NCI-H2107 treated with DMSO at 0.1 percent for 48 hours (cell line): ENCODE data around the gene ABR.
A peak's percentile ranks its signal among the peaks of the same experiment; 100 is the strongest.
"Not testable (repeated sequence)": the region's sequence is repeated elsewhere in the genome, so short reads cannot be mapped to it uniquely, and the experiment has no call there.

Experiments used
- DNase-seq: peaks from one replicate; lab custom pipeline; 2025; ENCODE audit not compliant: unreplicated experiment; lab: John Stamatoyannopoulos, UW

Gene ABR

GRCh38 chr17:1174263-1174880 lies 5.4 kb downstream of the ABR start:
- DNase-seq, result no peak

DNA sequence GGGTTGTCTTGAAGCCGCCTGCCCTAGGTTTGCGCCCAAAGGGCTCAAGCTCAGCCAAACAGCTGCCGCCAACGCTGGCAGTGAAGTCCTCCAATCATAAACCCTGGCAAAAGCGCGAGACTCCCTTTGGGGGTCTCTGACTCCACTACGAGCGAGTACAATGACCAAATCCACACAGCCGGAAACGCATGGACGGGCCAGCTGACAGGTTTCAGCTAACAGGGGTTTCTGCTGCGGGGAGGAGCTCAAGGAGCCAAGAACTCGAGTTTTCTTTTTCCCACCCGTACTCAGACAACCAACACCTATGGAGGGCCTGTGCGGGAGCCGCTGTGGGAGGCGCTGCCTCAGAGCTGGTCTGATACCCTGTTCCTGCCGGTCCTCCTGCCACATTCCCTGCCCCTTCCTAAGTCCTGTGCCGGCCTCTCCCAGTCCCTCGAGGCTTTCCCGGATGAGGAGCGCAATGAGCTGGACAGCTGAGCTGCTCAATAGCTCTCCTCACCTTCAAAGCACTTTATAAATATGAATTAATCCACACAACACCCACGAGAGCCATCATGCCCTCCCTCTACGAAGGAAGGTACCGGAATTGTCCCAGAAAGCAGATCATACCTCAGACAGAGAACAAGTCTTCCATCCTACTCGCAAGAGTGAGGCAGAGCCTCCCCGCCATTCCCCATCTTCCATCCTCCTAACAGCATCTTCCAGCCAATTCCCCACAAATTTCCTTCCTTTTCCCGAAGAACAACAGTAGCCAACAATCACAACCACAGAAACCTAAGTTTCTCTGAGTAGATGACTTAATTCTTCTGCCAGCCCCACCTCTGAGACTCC lies 6.1 kb downstream of the ABR start:
- DNase-seq, result no peak

GRCh38 chr17:1171953-1172352 lies 7.8 kb downstream of the ABR start:
- DNase-seq, result no peak

- DNase-seq, result no peak
Observed at GRCh38 chr17:1170739-1171138, 9.0 kb downstream of the ABR start.

DNA sequence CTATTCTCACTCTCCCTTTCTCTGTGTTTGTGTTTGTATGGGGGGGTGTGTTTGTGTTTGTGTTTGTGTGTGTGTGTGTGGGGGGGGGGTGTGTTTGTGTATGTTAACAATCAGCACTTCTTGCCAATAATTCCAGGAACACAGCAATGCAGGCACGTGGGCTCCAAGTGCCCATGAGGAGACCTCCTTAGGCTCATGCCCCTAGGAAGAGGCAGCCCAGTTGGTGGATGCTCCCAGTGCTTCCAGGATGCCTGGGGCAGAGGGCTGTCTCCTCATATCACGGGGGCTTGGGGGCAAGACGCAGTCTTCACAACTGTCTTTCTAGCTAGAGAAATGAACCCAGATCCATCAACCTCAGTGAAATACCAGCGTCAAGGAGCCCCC lies 9.9 kb downstream of the ABR start:
- no peak for DNase-seq

DNA sequence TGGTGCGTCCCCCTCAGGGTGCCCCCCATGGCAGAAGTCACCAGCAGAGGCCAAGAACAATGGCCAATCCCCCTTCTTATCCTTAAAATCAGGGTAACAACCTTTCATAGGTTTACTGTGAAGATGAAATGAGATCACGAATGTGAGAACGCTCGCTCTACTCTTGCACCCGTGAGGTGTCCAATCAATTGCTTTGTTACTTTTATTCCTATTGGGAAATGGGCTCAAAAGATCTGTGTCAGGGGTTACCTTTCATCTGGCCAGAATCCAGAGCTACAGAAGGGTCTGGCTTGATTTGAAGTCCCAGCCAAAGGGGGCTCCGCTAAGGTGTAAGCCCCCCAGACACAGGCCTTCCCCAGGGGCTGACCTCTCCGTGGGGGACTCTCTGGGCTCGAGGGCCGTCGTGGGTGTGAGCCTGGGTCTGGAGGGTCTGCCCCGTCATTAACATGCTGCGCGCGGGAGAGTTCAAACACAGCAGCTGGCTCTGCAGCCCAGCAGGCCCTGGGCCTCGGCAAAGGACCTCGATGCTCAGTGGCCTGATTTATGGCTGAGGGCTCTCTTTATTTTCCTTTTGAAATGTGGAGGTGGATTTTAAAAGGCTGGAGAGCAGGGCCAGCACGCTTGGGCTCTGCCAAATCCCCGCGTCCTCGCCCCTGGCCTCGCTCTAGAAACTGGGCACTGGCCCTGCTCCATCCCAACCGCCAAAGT lies 10.4 kb downstream of the ABR start:
- DNase-seq, result no peak

GRCh38 chr17:1168533-1169220 lies 11.1 kb downstream of the ABR start:
- no peak for DNase-seq

GRCh38 chr17:1166276-1166675 lies 13.5 kb downstream of the ABR start:
- DNase-seq, result no peak

- no peak for DNase-seq
Observed at GRCh38 chr17:1165836-1166235, 13.9 kb downstream of the ABR start.

GRCh38 chr17:1164935-1165556 lies 14.7 kb downstream of the ABR start:
- no peak for DNase-seq

- peak; percentile 42 for DNase-seq
Observed at GRCh38 chr17:1162116-1162855, 17.5 kb downstream of the ABR start.

GRCh38 chr17:1160591-1161390 lies 19.0 kb downstream of the ABR start:
- no peak for DNase-seq

DNA sequence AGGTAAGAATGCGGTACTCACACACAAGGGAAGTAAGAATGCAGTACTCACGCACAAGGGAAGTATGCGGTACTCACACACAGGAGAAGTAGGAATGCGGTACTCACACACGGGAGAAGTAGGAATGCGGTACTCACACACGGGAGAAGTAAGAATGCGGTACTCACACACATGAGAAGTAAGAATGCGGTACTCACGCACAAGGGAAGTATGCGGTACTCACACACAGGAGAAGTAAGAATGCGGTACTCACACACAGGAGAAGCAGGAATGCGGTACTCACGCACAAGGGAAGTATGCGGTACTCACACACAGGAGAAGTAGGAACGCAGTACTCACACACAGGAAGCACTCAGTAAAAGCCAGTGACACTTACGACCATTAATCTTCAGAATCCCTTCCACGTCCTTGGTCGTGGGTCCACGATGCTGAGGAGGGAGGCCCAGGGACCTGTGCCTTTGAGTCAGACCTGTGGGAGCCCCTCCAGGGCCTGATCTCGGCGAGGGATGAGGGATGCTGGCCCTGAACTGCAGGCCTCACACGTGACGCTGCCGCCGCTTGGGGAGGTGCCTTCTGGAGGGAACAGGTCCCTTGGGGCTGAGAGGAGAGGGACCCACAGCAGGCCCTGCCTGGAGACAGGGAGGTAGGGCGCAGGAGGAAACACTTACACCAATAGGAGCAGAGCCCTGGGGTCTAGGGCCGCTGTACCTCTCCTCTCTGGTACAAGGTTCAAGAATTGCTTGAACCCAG lies 20.2 kb downstream of the ABR start:
- DNase-seq, result peak; percentile 8

GRCh38 chr17:1158879-1159278 lies 20.9 kb downstream of the ABR start:
- DNase-seq, result no peak

- no peak for DNase-seq
Observed at GRCh38 chr17:1156864-1157263, 22.9 kb downstream of the ABR start.

- DNase-seq, result no peak
Observed at GRCh38 chr17:1154704-1155103, 25.1 kb downstream of the ABR start.

DNA sequence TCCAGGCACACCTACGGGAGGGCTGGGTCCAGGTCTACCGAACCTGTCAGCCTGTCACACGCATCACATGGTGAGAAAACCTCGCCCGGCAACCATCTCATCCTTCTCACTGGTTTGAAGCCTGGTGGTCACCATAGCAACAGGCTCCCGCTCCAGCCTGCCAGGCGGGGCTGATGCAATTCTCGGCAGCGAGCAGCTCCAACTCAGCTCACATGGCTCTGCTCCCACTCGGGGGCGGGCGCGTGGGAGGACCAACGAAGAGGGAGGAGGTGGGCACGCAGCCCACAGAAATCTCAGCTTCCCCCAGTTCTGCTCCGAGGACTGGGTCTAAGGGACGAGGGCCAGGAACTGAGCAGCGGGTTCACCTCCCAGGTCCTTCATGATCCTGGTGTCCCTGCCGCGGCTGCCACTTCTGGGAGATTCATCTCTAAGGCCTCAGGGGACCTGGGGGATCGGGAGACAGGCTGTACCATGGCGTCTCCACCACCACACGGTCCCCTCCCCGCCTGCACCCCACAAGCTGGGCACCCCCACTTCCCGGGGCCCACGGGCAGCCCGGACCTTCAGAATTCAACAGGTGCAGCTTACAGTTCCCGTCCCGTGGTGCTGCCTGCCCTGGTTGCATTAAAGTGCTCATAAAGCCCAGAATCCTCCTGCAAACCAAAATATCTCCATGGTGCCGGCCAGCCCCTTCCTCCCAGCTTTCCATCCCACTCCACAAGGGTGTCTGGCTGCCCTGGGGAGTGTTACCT lies 25.8 kb downstream of the ABR start:
- DNase-seq, result peak; percentile 10

GRCh38 chr17:1152582-1152981 lies 27.2 kb downstream of the ABR start:
- not testable (repeated sequence) for DNase-seq
